ENCODE measurements around the gene NPR2.
A peak's percentile ranks its signal among the peaks of the same experiment; 100 is the strongest.

Gene NPR2

GRCh38 chr9:35834260-35835215 lies 43.1 kb downstream of the NPR2 start:
- peak; percentile 52 for DNase-seq

DNA sequence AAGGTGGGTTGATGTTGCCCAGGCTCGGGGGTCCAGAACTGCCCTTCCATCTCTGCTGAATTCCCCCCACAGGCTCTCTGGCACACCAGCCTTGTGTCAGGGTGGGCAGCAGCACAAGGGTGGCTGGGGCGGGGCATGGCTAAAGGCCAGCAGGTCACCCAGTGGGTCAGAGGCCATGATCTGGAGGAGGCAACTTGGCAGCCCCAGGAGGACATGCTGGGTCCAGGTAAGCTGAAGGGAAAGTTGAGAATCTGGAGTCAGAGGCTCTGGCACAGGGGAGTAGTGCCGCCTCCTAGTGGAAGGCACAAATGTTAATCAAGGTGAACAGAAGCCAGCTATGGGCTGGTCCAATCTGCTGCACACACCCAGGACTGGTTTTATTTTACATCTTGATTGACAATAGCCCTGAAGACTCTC lies 43.8 kb downstream of the NPR2 start:
- DNase-seq, result peak; percentile 20

- no peak for DNase-seq
Measured at GRCh38 chr9:35835766-35836165, 44.4 kb downstream of the NPR2 start.

DNA sequence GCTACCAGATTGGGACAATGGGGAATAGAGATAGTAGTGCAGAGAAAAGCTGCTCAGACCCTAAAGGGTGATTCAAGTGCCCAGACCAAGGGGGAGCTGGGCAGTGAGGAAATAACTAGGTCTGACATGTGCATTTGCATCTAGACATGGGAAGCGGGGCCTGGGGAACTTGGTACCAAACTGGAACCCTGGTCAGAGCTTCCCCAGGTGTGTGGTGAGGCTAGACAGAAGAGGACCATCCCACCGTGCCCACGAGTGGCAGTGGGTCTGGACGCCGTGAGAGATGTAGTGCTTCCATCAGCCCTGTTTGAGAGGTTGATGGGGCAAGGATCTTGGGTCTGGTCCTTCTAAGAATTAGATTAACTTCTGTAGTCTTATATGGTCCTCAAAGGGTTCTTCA lies 45.2 kb downstream of the NPR2 start:
- no peak for DNase-seq

GRCh38 chr9:35839926-35840325 lies 48.5 kb downstream of the NPR2 start:
- no peak for DNase-seq

DNA sequence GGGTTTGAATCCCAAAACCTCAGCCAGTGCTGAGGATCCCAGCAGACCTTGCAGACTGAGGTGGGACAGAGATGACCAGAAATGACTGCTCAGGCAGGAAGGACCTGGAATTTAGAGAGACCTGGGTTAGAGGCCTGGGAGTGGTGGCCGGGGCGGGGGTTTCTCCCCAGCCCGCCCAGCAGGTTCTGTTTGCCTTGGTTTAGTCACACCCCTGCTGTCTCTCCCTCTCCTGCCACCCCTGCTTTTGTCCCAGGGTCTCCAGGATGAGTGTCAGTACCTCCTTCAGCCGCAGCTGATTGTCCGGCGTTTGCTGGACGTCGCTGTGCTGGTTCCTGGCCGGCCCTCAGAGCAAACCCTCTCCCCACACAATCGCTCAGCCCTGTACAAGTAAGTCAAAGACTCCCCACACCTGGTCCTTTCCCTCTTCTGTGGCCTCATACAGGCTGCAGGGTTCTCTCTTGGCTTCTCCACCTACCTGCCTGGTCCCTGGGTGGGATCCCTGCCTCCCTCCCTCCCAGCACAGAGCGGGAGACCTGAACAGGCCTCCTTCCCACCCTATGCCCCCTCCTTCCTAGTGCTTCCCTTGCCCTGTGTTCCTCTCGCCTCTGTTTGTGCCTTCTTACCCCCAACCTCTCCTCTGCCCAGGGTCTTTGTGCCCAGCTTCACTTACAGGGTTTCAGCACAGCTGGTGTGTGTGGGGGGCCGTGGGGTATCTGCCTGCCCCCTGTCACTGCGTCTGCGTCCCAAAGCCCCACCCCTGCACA lies 49.7 kb downstream of the NPR2 start:
- no peak for DNase-seq

GRCh38 chr9:35841645-35841900 lies 50.2 kb downstream of the NPR2 start:
- DNase-seq, result no peak

DNA sequence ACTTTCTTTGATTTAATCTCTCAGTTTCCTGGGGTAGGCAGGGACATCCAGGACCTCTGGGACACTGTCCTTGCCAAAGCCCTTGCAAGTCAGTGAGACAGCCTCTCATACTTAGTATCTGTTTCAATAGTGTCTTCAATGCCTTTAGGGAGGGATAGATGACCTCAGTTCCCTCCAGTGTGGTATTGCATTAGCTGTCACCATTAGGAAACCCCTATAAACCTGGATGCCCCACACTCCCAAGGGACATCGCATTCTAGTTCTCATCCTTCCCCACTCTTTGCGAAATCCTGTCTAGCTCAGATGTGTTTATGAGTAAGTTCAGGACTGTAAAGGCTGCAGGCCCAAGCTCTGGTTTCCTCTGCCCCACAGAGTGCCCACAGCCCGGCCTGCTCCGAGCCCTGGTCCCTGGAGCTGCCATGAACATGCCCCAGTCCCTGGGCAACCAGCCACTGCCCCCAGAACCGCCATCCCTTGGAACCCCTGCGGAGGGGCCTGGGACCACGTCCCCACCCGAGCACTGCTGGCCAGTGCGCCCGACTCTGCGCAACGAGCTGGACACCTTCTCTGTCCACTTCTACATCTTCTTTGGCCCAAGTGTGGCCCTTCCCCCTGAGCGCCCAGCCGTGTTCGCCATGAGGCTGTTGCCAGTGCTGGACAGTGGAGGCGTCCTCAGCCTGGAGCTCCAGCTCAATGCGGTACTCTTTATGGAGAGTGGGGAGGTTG lies 50.8 kb downstream of the NPR2 start:
- DNase-seq, result no peak

DNA sequence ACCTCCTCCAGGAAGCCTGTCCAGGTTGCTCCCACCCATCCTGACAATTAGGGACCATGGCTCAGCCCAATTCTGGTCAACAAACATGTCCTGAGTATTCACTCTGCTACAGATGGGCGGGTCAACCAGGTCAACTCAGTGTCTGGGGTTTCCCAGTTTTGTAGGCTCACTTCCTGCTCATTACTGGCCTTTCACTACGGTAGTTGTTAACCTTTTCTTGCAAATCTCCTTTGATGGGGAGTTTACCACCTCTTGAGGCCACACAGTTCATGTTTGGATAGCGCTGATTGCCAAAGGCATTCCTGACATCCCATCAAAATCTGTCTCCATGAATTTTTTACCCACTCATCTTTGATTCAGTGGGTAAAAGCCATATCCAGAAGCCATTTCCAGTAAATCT lies 51.4 kb downstream of the NPR2 start:
- no peak for DNase-seq

DNA sequence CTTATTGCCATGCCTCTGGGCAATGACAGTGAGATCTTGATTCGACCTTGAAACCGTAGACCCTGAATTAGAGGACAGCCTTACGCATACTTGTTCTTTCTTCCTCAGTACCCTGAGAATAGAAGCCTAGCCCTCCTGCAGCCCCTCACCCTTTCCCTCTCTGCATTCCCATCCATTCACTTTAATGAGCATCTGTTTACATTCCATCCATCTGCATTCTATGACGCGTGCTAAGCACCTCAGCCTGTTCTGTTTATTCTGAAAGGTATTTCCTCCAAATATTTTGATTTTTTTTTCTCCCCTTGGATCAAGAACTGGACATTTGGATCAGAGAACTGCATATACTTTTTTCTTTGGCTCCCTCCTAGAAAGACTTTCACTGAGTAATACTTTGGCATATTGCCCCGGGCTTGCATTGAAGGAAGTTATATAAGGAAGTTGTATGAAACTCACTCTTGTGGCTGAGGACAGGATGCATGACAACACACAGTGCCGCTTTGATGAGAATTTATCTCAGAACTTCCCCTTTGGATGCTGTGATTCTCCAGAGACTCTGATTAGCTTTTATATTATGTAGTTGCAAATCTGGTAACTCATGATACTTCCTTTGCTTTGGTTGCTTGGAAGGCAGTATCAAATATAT lies 53.4 kb downstream of the NPR2 start:
- peak; percentile 87 for DNase-seq

DNA sequence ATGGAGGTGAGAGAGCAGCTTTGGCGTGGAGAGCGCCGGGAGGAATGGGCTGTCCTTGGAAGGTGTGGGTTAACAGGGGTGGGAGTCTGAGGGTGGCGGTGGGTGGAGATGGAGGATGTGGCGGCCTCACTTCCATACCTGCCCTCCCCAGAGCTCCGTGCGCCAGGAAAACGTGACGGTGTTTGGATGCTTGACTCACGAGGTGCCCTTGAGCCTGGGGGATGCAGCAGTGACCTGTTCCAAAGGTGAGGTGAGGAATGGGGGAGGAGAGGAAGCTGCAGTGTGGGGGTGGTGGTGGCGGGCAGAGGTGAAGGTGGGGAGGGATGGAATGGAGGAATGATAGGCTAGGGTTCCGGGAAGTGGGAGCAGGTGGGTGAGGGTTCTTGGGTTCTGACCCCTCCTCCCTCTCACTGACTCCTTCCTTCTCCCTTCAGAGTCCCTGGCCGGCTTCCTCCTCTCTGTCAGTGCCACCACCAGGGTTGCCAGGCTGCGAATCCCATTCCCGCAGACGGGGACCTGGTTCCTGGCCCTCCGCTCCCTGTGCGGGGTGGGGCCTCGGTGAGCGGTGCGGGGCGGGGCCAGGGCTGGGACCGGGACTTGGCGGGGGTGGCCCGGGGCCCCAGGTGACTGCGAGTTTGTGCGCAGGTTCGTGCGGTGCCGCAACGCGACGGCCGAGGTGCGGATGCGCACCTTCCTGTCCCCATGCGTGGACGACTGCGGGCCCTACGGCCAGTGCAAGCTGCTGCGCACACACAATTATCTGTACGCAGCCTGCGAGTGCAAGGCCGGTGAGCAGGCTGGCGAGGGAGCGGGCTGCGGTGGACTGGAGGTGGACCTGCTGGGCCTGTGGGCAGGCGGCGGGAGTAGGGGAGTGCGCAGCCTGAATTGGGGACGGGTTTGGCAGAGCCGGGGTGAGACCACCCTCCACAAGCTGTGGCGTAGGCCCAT lies 54.7 kb downstream of the NPR2 start:
- DNase-seq, result no peak

DNA sequence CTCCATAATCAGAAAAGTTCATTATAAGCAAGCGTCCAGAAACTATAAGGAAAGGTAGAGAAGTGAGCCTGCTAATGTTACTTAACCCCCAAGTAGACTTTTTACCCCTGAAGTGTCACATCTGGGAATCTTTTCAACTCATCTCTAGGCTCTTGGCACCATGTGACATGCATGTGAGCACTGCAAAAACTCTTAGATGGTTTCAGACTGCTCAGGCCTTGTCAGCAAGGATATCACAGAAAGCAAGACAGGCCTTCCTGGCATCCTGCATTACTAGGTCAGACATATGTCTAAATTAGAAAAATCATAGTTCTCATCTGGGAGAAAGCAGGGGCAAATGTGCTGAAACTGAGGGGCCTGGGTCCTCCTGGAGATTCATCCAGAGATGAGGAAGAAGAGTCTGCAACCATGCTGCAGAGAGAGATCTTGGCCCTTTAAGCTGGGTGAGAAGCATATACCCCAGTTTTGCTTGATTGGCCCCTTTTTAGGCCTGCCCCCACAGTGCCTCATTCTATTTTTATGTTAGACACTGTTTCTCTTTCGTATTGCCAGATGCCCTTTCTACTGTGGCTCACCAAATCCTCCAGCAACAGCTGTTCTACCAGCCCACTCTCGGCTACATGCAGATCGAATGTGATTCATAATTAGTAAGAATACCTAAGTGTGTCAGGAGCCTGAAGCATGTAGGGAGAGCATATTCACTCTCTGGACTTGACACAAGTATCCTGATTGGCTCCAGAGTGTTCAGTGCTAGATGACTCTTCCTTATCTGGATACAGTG lies 56.6 kb downstream of the NPR2 start:
- DNase-seq, result peak; percentile 77

DNA sequence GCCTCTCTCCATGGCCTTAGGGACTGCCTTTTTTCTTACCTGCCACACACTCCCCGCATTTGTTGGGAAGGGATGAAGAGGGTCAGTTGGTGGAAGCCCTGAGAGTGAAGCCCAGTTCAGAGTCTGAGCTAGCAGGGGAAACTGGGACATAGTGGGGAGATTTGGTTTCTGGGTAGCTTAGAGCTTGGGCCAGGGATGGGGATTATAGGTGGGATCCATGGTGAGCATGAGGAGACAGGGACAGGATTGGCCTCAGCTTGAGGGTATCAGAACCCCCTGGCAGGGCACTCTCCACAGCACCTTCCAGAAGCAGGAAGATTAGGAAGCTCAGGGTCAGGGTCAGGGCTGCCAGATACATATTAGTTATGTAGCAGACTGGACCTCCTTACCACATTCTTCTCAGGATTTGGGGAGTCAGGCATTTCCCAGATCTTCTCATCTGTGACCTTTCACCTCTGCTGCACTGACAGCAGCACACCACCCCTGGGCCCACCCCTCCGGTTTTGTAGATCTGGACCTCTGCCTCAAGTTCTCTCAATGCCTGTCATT lies 61.0 kb downstream of the NPR2 start:
- no peak for DNase-seq

GRCh38 chr9:35852876-35853865 lies 61.8 kb downstream of the NPR2 start:
- DNase-seq, result no peak

DNA sequence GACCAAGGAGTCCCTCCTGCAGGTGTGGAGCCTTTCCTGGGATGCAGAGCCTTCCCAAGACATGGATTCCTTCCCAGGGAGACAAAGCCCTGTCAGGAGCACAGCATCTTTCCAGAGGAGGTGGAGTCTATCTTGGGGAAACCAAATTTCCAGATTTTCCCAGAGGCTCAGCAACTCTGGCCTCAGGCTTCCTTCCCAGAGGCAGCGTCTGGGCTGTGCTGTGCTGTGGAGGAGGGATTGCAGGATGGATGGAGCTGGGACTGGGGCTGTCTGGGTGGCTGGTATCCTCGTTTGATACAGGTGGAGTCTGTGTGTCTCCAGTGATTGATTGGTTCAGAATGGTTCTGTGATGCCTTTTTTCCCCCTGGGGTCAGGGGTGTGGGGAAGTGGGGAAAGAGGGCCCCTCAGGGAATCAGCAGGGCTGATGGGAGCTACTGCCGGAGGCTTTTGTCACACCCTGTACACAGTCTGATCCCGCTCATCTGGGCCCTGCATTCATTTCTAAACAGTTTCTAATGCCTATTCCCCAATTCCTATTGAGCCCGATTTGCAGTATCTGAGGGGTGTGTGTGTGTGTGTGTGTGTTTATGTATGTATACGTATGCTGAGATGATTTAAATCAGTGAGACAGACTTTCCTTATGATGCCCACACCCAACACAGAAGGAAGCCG lies 62.8 kb downstream of the NPR2 start:
- DNase-seq, result no peak

- no peak for DNase-seq
Measured at GRCh38 chr9:35856206-35856605, 64.8 kb downstream of the NPR2 start.

GRCh38 chr9:35856882-35857281 lies 65.5 kb downstream of the NPR2 start:
- no peak for DNase-seq

DNA sequence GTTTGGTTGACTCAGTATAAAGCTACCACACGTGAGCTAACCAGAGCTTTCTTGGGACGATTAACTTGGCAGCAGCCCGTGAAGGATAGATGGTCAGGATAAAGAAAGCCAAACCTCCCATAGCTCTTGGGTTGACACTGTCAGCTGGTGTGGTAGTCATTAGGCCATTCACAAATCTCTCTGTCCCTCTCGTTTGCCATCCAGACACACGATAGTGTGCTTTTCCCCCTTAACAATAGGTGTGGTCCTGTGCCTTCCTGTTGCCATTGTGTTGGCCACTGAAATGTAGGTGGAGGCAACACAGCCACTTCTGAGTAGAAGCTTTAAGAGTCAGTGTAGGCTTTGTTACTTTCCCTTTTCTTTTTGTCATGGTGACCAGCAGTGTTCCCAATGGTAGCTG lies 67.1 kb downstream of the NPR2 start:
- DNase-seq, result no peak

All from RPMI8226 (cell line).